ENCODE measurements around the gene CLTCL1.
"Not testable (repeated sequence)": the region's sequence is repeated elsewhere in the genome, so short reads cannot be mapped to it uniquely, and the experiment has no call there.

Gene CLTCL1

GRCh38 chr22:19291580-19292457, at the start of gene CLTCL1:
Gene CLTCL1 (minus strand): TSS chr22:19291719. CDS start chr22:19291641, 78 bp downstream.
- peak; percentile 49 for DNase-seq (ENCODE audit: low read depth)

GRCh38 chr22:19337137-19337536, 45.6 kb upstream of the CLTCL1 start:
- no peak for DNase-seq (ENCODE audit: low read depth)

DNA sequence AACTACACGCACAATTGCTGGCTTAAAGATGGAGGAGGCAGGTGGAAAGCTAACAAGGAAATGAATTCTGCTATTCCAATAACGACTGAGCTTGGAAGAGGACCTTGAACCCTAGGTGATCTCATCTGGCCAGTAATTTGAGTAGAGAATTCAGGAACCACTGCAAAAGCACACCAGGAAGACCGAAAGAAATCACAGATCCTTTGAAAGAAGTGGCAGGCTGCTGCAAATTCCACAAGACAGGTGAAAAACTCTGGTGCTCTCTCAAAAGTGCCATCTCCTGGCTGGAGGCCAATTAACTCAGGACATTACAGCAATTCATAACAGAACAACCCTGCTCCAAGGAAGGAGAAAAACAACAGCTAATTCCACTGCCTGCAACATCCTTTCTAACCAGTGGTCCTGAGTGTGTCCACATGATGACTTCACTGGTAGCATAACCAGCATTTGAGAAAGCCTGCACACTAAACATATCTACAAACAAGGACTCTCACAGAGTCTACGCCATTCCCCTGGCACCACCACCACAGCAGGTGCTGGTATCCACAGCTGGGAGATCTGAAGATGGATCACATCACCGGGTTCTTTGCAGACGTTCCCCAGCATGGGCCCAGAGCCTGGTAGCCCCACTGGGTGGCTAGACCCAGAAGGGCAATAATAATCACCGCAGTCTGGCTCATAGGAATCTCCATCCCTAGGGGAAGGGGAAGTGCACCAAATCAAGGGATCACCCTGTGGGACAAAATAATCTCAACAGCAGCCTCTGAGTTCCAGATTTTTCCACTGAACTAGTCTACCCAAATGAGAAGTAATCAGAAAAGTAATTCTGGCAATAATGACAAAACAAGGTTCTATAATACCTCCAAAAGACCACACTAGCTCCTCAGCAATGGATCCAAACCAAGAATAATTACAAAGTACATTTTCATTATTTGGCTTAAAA, 44.9 kb upstream of the CLTCL1 start:
- DNase-seq (ENCODE audit: low read depth), result no peak

DNA sequence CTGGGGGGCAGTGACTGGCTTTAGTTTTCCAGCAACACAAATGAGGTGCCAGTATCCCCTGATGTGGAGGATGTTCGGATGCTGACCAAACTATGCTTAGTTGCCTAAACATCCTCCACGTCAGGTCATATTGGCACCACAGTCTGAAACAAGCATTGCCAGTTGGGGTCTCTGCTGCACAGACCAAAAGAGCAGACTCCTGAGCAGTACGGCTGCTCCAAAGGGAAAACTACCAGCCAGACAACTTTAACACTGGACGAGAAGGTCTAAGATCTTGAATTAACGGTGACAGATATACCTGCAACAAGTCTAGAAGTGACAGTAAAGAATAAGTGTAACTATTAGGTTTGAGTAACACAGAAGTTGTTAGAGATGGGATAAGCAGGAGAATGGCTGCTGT, 40.5 kb upstream of the CLTCL1 start:
- no peak for DNase-seq (ENCODE audit: low read depth)

GRCh38 chr22:19331474-19331873, 40.0 kb upstream of the CLTCL1 start:
- no peak for DNase-seq (ENCODE audit: low read depth)

DNA sequence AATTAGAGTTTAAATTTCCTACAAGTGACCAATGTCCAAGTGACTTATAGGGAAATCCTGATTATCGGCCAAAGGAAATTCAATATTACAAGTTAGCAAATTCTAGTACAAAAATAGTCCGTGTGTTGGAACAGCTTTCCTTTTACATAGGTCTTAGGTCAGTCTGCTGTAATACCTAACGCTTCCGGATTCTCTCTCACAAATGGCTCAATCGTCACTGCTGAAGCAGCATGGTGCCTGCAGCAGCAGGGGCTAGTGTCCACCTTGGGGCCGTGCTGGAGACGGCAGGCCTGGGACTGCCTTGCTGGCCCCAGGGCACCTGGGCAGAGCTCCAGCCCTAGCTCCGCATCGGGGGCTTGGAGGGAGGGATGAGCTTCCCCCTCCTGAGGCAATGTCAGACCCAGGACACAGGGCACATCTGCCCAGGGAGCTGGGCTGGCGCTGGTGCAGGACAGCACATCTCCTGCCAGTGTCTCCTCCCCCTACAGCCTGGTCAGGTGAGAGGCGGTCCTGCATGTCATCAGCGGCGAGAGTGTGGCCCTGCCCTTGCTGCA, 39.4 kb upstream of the CLTCL1 start:
- DNase-seq (ENCODE audit: low read depth), result no peak

GRCh38 chr22:19330205-19330604, 38.7 kb upstream of the CLTCL1 start:
- not testable (repeated sequence) for DNase-seq (ENCODE audit: low read depth)

GRCh38 chr22:19329454-19329853, 37.9 kb upstream of the CLTCL1 start:
- DNase-seq (ENCODE audit: low read depth), result no peak

GRCh38 chr22:19325296-19325948, 33.9 kb upstream of the CLTCL1 start:
- peak; percentile 30 for DNase-seq (ENCODE audit: low read depth)

DNA sequence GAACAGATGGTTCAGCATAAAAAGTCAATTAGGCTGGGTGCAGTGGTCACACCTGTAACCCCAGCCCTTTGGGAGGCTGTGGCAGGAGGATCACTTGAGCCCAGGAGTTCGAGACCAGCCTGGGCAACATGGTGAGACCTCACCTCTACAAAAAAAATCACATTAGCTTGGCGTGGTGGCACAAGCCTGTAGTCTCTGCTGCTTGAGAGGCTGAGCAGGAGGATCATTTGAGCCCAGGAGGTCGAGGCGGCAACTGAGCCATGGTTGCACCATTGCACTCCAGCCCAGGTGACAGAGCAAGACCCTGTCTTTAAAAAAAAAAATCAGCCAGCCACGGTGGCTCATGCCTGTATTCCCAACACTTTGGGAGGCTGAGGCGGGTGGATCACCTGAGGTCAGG, 31.9 kb upstream of the CLTCL1 start:
- DNase-seq (ENCODE audit: low read depth), result not testable (repeated sequence)

DNA sequence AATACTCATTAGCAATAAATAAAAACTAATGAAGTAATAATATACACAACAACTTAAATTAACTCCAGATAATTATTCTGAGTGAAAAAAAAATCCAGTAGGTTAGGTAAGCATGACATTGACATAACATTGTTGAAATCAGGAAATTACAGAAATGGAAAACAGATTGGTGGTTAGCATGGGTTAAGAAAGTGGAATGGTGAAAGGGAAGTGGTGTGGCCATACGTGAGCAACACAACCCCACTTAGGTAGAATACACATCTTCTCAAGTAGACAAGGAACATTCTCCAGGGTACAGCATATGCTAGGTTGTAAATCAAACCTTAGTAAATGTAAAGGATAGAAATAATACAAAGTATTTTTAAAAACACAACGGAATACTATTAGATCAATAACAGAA, 30.2 kb upstream of the CLTCL1 start:
- DNase-seq (ENCODE audit: low read depth), result no peak

DNA sequence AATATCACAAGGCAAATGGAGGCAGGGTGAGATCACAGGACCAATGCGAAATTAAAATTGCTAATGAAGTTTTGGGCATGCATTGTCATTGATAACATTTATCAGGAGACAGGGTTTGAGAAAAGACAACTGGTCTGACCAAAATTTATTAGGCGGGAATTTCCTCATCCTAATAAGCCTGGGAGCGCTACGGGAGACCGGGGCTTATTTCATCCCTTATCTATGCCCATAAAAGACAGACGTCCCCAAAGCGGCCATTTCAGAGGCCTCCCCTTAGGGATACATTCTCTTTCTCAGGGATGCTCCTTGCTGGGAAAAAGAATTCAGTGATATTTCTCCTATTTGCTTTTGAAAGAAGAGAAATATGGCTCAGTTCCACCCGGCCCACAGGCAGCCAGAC, 28.6 kb upstream of the CLTCL1 start:
- DNase-seq (ENCODE audit: low read depth), result not testable (repeated sequence)

DNA sequence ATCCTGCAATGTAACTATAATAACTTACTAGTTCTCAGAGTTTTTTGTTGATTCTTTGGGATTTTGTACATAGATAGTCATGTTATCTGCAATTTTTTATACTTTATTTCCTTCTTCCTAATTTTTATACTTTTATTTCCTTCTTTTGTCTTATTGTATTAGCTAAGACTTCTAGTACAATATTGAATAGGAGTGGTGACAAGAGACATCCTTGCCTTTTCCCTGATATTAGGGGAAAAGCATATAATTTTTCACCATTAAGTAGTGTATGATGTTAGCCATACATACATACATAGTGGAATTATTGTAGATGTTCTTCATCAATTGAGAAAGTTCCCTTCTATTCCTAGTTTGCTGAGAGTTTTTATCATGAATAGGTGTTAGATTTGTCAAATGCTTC, 27.8 kb upstream of the CLTCL1 start:
- DNase-seq (ENCODE audit: low read depth), result no peak

- no peak for DNase-seq (ENCODE audit: low read depth)
These were observed 26.3 kb upstream of the CLTCL1 start for GRCh38 chr22:19317865-19318264.

DNA sequence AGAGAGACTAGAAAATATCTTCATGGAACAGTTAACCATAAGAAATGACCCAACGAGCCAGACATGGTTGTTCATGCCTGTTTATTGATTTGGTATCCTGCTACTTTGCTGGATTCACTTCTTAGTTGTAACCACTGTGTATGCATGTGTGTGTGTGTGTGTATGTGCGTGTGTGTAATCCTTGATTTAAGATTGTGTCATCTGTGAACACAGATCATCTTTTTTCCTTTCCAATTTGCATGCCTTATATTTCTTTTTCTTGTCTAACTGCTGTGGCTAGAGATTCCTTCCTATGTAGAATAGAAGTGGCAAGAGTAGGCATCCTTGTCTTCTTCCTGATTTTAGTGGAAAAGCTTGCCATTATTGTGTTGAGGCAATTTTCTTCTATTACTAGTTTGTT, 16.4 kb upstream of the CLTCL1 start:
- DNase-seq (ENCODE audit: low read depth), result no peak

DNA sequence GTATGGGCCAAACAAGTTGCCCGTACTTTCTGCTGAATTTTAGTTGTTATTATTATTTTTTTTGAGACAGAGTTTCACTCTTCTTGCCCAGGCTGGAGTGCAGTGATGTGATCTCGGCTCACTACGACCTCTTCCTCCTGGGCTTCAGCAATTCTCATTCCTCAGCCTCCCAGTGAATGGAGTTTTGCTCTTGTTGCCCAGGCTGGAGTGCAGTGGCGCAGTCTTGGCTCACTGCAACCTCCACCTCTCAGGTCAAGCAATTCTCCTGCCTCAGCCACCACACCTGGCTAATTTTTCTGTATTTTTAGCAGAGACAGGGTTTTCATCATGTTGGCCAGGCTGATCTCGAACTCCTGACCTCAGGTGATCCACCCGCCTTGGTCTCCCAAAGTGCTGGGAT, 15.0 kb upstream of the CLTCL1 start:
- DNase-seq (ENCODE audit: low read depth), result not testable (repeated sequence)

DNA sequence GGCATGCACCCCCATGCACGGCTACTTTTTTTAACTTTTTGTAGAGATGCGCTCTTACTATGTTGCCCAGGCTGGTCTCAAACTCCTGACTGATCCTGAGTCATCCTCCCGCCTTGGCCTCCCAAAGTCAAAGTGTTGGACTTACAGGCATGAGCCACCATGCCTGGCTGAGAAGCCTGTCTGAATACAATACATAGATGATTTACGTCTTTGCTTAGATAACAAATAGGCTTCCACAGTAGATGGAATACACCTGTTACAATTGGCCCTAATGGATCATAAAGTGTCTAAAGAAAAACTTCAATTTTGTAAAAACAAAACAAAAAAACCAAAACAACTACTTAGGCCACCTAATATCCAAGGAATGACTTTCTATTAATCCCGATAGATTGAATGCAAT, 13.0 kb upstream of the CLTCL1 start:
- DNase-seq (ENCODE audit: low read depth), result no peak

DNA sequence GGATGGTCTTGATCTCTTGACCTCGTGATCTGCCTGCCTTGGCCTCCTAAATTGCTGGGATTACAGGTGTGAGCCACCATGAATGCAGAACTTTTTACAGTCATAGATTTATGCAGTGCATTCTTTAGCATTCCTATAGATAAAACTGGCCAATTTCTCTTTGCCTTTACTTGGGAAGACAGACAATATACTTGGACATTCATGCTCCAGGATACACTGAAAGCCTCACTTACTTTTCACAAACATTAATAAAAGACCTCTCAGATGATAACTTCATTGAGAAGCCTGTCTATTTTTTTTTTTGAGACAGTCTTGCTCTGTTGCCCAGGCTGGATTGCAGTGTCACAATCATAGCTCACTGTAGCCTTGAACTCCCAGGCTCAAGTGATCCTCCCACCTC, 12.3 kb upstream of the CLTCL1 start:
- DNase-seq (ENCODE audit: low read depth), result no peak

DNA sequence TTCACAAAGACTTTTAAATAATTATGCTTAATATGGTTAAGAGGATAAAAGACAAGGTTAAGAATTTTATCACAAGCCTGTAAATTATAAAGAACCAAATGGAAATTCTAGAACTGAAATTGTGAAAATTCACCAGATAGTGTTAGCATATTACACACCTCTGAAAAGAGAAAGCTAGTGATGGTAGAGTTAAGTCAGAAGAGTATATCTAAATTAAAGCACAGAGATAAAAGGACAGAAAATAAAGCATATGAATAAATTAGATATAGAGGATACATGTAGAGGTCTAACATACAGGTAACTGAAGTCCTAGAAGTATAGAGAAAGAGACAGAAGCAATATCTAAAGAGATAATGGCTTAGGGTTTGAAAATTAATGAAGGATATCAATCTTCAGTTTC, 4.2 kb upstream of the CLTCL1 start:
- no peak for DNase-seq (ENCODE audit: low read depth)

DNA sequence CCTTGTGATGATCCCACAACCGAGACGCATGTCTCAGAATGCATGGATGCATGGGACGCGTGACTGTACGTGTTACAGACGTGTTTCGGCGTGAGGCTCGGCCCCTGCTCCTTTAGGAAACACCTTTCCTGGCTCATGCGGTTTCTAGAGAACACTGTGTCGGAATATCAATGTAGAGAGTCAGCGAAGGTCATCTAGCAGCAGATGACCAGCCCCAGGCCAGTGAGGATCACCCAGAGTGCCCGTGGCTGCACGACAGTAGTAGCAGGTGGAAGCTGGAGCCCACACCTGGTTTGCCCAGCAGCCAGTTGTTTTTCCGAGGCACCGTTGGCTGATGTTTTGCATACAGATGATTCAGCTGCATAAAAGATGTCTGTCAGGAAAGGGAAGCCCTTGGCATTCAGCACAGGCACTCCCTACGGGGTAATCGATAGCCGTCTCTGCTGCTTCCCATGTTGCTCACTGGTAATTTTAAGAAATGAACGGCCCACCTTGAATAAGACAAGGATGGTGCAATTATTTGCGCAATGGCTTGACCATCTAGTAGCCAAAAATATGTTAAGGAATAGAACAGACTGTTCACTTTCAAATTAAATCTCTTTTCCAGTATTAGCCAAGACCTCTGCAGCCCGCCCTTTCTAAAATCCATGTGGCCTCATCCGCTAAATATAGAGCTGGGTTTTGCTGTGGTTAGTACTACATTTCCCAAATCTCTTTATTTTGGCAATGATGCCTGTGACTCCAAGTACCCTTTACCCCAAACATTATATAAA, 1.1 kb upstream of the CLTCL1 start:
- DNase-seq (ENCODE audit: low read depth), result peak; percentile 55

DNA sequence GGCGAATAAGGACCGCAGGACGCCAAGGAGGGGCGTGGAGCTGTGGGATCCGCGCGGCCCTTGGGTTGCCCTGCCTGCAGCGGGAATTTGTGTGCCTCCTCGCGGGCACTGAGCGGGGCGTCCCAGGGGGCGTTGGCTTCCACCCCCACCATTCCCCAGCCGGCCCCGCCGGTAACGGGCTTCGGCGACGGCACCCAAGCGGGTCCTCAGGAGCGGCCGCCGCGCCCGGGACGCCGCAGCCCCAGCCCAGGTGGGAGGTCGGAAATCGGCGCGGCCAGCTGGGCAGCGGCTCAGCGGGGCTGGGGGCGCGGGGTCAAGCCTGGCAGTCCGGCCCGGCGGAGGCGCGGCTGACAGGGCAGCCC, 320 bp downstream of the CLTCL1 start:
- no peak for DNase-seq (ENCODE audit: low read depth)
